GM12892 (cell line): ENCODE data around the gene PRKD1.

ENCODE experiments used
- DNase-seq: peaks from one replicate; pipeline ENCODE4 v3.0.0; 2011; ENCODE audit not compliant: insufficient read length
- FAIRE-seq: peaks from 2 replicates; lab custom pipeline; 2011; peaks lifted over from hg19 to GRCh38; lab: Jason Lieb, UNC
- POLR2A ChIP-seq: IDR thresholded peaks from 2 replicates; pipeline ENCODE4 v1.6.1; 2011; ENCODE audit warnings: low read depth, low read length, control low read depth
- POLR2AphosphoS5 ChIP-seq: IDR thresholded peaks from 2 replicates; pipeline ENCODE4 v1.6.1; 2011; ENCODE audit warnings: low read depth, low read length, control low read depth
- TAF1 ChIP-seq: IDR thresholded peaks from 2 replicates; pipeline ENCODE4 v1.6.1; 2011; ENCODE audit warnings: low read depth, mild to moderate bottlenecking, control low read depth, low read length, borderline replicate concordance

The PRKD1 gene

DNA sequence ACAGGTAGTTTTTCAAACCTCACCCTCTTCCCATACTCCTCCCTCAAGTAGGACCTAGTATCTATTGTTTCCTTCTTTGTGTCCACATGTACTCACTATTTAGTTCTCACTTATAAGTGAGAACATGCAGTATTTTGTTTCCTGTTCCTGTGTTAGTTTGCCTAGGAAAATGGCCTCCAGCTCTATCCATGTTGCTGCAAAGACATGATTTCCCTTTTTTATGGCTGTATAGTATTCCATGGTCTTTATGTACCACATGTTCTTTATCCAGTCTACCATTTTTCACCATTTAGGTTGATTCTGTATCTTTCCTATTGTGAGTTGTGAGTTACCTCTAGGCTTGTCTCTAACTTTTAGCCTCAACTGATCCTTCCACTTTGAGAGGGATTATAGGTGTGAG, 310.7 kb downstream of the PRKD1 start:
- no peak for TF ChIP-seq POLR2A
- TF ChIP-seq TAF1: no peak
- TF ChIP-seq POLR2AphosphoS5: no peak
- DNase-seq: no peak
- FAIRE-seq: no peak

DNA sequence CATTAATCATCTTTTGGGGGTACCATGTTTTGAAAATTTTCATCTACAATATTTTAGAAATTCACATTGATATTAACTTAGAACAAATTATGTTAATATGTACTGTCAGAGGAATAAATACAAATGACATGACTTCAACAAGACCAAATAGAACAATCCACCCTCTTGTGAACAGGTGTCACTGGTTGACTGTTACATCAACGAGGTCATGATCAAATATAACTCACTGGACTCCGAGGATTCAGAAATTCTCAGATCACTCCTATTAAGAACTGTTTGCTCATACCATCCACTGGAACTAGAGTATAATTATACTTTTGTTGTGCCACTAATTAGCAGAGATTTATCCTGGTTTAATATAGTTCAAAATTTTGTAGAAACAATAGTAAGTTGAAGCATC, 318.8 kb downstream of the PRKD1 start:
- DNase-seq (no peak), FAIRE-seq (no peak)
- TF ChIP-seq TAF1 (no peak), POLR2A (no peak), POLR2AphosphoS5 (no peak)

DNA sequence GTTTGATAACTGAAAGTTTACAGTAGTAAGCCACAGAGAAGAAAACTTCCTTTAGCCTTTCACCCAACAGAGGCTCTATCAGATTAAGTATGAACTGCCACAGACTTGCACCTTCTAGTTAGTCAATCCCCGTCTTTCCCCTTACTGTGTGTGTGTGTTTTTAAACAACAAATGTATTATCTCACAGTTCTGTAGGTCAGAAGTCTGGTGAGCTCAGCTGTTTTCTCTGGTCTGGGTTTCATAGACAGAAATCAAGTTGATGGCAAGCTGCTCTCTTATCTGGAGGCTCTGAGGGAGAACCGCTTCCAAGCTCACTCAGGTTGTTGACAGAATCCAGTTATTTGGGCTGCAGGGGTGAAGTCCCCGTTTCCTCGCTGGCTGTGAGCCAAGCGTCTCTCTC, 320.5 kb downstream of the PRKD1 start:
- DNase-seq (no peak), FAIRE-seq (no peak)
- TF ChIP-seq POLR2A: no peak
- no peak for TF ChIP-seq TAF1
- no peak for TF ChIP-seq POLR2AphosphoS5

DNA sequence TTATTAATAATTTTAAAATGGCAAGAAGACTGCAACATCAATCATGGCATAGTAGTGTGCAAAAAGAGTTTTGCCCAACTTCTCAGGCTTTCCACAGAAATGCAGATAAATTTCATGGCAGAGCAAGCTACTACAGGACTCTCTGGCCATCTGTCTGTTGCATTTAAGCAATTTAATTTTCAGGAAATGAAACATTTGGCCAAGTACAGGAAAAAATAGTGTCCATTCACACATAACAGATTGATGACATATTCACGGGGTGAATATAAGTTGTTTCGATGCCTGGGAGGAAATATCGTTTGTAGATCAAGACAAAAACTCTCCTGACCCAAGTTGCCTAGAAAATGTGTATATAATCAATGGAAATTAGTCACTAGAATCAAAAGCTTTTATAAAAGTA, 324.0 kb downstream of the PRKD1 start:
- DNase-seq (no peak), FAIRE-seq (no peak)
- TF ChIP-seq POLR2AphosphoS5: no peak
- TF ChIP-seq TAF1: no peak
- no peak for TF ChIP-seq POLR2A

DNA sequence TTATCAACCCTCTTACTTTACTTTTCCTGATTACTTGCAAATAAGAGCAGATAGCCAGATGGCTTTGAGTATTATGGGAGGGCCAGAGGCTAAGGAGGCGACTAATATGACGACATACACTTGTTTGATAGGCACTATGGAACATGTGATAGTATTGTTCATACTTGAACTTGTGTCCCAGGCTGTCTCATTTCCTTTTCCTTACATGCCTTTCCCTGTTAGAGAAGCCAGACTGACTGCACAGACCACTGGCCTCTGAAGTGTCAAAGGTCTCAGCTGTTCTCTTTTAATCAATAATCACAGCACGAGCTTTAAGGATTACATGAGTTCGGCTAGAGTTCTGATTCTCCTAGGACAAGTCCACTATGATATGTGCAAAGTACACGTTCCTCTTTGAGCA, 326.0 kb downstream of the PRKD1 start:
- DNase-seq: no peak
- TF ChIP-seq TAF1 (no peak), POLR2AphosphoS5 (no peak), POLR2A (no peak)
- no peak for FAIRE-seq

DNA sequence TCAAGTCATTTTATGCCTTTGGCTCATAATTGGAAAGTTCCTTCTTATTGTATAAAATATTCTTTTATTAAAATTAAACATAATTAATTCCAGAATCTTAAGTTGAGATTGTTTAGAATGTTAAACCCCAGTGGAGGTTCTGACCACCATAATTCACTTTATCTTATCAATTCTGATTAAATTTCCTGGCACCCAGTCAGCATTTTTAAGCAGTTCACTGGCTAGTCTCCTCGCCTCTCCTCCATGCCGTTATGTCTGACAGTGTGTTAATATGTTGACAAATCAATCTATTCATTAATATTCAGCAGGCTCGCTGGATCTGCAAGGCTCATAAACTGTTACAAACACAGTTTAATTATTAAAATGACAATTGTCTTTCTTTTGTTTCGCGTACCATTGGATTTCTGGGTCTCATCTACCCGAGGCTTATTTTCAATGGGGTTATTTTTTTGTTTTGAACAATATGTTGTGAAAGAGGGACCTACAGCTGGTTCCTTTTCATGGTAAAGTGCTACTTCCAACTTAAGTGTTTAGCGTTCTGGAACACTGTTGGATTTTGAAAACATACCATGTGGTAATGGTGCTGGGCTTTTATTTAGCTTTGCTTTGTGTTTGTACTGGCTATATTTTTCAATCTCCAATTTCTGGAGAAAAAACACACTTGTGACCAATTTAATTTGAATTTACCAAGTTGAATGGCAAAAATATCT, 339.7 kb downstream of the PRKD1 start:
- DNase-seq (no peak), FAIRE-seq (no peak)
- TF ChIP-seq POLR2A (no peak), TAF1 (no peak)

DNA sequence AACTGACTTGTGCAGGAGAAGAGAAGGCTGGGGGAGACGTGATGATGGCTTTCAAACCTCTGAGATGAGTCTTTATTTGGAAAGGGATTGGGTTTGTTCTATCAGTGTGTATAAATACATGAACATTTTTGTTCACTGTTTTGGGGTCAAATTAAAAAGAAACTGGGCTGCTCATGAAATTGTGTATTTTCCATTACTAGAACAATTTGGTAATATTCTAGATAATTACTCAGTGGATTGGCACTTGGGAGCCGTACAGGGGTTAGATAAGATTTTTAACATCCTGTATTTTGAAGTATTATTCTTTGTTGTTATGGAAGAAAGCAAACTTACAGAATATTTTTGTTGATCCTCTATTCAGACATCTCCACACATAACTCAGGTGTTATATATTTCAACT, 340.6 kb downstream of the PRKD1 start:
- FAIRE-seq: no peak

DNA sequence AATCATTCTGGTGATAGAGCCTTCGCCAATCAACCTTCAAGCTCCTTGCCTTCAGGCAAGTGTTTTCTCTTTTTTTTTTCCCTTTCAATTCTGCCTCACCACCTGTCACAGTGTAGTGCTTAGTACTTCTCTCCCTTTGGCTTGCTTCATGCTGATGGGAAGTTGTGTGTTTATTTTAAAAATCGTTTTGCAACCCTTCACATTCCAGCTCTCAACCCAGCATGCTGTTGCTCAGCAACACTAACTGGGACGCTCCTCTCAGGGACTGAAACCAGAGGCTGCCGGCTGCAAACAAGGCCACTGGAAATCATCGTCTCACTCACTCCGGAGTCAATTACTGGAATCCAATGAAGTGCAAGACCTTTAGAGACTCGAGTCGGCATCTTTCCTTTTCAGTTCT, 342.7 kb downstream of the PRKD1 start:
- FAIRE-seq (no peak), DNase-seq (no peak)
- TF ChIP-seq POLR2AphosphoS5 (no peak), TAF1 (no peak), POLR2A (no peak)

More for the DNA sequence above, 340.6 kb downstream of the PRKD1 start:
- DNase-seq: no peak
- TF ChIP-seq POLR2AphosphoS5 (no peak), POLR2A (no peak), TAF1 (no peak)

DNA sequence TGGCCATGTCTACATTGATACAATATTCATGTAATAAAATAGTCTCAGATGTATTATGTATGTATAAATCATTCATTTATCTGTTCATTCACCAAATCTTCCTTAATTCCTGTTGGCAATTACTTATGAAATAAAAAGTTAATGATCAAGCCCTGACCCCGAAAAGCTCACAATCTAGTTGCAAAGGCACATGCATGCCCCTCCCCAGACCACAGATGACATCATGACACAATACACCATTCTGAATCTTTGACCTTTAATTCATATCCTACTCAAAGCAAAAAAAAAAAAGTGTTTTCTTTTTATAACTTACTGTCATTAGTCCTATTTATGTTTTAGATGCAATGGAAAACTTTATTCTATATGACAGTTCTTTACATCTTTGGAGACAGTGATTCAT, 346.9 kb downstream of the PRKD1 start:
- FAIRE-seq (no peak), DNase-seq (no peak)
- TF ChIP-seq TAF1 (no peak), POLR2AphosphoS5 (no peak), POLR2A (no peak)

DNA sequence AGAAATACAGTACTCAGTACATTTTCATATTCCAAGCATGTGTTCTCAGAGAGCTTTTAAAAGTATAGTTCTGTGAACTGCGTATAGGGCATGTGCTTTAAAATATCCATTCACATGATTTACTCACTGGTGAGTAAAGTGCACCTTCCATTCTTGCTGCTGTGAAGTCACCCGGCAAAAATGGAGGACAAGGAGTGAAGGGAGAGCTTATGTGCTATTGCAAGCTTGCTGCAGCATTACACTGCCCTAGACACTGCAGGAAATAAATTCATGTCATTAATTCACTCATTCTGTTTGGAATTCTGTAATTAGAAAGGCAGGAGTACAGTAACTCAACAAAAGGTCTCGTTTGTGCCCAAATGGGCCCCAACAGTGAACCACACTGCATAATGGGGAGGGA, 347.8 kb downstream of the PRKD1 start:
- FAIRE-seq (no peak), DNase-seq (no peak)
- no peak for TF ChIP-seq POLR2AphosphoS5
- no peak for TF ChIP-seq TAF1
- no peak for TF ChIP-seq POLR2A

DNA sequence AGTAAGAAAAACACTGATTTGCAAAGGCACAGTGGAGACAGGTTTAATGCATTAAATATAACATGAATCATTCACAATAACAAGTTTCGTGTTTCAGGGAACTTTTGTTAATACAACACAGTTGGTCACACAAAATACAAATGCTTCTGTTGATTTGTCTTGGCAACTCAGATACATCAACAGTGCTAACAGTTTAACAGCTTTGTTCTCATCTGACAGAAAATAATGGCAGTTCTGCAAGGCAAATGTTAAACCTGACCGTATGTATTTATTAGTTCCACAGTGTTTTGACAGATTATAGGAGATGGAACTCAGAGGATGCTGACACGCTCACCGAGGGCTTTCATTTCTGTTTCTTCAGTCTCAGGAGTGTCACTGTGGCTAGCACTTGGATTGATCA, 350.7 kb downstream of the PRKD1 start:
- DNase-seq: no peak
- no peak for TF ChIP-seq TAF1
- TF ChIP-seq POLR2AphosphoS5: no peak
- no peak for TF ChIP-seq POLR2A
- no peak for FAIRE-seq

DNA sequence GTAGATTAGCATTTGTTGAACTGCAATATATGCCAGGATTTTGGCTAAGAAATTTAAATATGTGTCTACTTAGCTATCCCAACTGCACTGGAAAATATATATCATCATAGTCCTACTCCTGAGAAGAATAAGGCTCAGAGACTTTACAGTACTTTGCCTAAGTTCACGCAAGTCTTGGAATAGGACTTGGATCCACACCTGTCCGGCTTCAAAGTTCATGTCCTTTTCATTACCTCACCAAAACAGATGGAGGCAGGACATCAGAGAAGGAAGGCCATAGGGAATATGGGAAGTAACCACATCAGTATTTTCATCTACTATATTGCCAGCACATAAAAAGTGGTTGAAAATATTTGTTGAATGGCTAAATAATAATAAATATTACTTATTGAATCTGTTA, 358.5 kb downstream of the PRKD1 start:
- FAIRE-seq (no peak), DNase-seq (no peak)
- TF ChIP-seq TAF1 (no peak), POLR2AphosphoS5 (no peak), POLR2A (no peak)

DNA sequence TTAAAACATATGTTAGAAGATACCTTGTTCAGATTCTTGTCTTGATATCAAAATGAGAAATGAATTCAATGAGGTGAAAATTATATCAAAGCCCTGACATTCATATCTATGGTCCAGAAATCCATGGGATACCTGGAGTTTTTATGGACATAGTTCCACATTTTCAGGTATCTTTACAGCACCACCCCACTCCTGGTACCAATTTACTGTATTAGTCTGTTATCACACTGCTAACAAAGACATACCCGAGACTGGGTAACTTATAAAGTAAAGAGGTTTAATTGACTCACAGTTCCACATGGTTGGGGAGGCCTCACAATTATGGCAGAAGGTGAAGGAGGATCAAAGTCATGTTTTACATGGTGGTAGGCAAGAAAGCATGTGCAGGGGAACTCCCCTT, 361.5 kb downstream of the PRKD1 start:
- TF ChIP-seq POLR2A: no peak
- TF ChIP-seq POLR2AphosphoS5: no peak
- TF ChIP-seq TAF1: no peak
- FAIRE-seq (no peak), DNase-seq (no peak)
